Muscle of leg (tissue), 11 donors: ENCODE results near the gene TMEM231. TPM values are rescaled to one million over a fixed set of nuclear protein-coding genes. Genes with fewer than 3 reads are reported as not detected.
A peak's percentile ranks its signal among the peaks of the same experiment; 100 is the strongest.

Experiments used
- DNase-seq: peaks from one replicate; pipeline ENCODE4 v3.0.0; 2013
- H3K27ac ChIP-seq: one replicate; pipeline ENCODE4 v1.5.1; 2013; ENCODE audit warnings: mild to moderate bottlenecking, low read length, control low read depth
- H3K27me3 ChIP-seq: one replicate; pipeline ENCODE4 v1.6.1; 2013; ENCODE audit warnings: low read length; ENCODE audit not compliant: control insufficient read depth, insufficient read depth
- H3K36me3 ChIP-seq: one replicate; pipeline ENCODE4 v1.6.1; 2013; ENCODE audit warnings: low read length; ENCODE audit not compliant: control insufficient read depth, insufficient read depth
- H3K4me1 ChIP-seq: one replicate; pipeline ENCODE4 v1.6.1; 2013; ENCODE audit warnings: low read length; ENCODE audit not compliant: control insufficient read depth, insufficient read depth
- H3K4me3 ChIP-seq: one replicate; pipeline ENCODE4 v1.5.1; 2013; ENCODE audit warnings: low read length, control low read depth
- H3K9me3 ChIP-seq: replicated peaks from 2 replicates; pipeline ENCODE4 v1.6.1; 2013; ENCODE audit warnings: low read depth, low read length; ENCODE audit not compliant: control insufficient read depth
- WGBS: methylation state at CpG from one replicate; pipeline ENCODE4 v1.1.5; 2013; ENCODE audit warnings: missing lambda C conversion rate; ENCODE audit not compliant: insufficient coverage; 5-methylcytosine and 5-hydroxymethylcytosine counted together
- polyA plus RNA-seq, 8 donors: library from polyadenylated mRNA; unstranded; fragments of 120-200 nt; gene quantifications; one replicate each; pipeline versions ENCODE4 v1.2.1 to v1.2.3, GENCODE V29; 2013; ENCODE audit warnings: inconsistent platforms in 1 of 8, low replicate concordance in 1 of 8; ENCODE audit not compliant: insufficient read length in 8 of 8, insufficient read depth in 1 of 8
- total RNA-seq: library from RNA; stranded (reverse); fragments of 120-200 nt; gene quantifications from one replicate; pipeline ENCODE4 v1.2.4, GENCODE V29; 2013

Gene TMEM231
- total and polyA plus RNA-seq, 9 donors = 6.2 to 9.1 (median 8.0) TPM

- H3K9me3 ChIP-seq = no peaks in the 10 kb centered on the region
- peaks cover 9% of the 10 kb centered on the region for H3K27me3 ChIP-seq
- peak; percentile 75 for DNase-seq
- H3K27ac ChIP-seq = no peak within 1 kb of the TSS
- H3K4me1 ChIP-seq = peaks cover 13% of the 10 kb centered on the region
- H3K36me3 ChIP-seq = no peaks in the 10 kb centered on the region
- 1% methylated on average over 38 of the region's 43 CpGs for WGBS
- peak within 1 kb of the TSS; percentile 48 for H3K4me3 ChIP-seq
Measured at GRCh38 chr16:75495076-75495674, 60.9 kb downstream of the TMEM231 start, which contains the start of gene CHST6. Gene CHST6 (minus strand): TSS chr16:75495441. CDS start chr16:75479828, 15,613 bp downstream.

GRCh38 chr16:75494661-75495075, 61.4 kb downstream of the TMEM231 start:
- WGBS = under 1% methylated on average over 26 of the region's 26 CpGs
- H3K36me3 ChIP-seq = no peaks in the 10 kb centered on the region
- H3K27ac ChIP-seq = no peak overlapping the region
- H3K9me3 ChIP-seq = no peaks in the 10 kb centered on the region
- H3K4me1 ChIP-seq = peaks cover 13% of the 10 kb centered on the region
- H3K27me3 ChIP-seq = peaks cover 9% of the 10 kb centered on the region
- H3K4me3 ChIP-seq = peak overlapping the region; percentile 48
- peak; percentile 32 for DNase-seq

- H3K9me3 ChIP-seq = no peaks in the 10 kb centered on the region
- peak; percentile 22 for DNase-seq
- peak overlapping the region; percentile 48 for H3K4me3 ChIP-seq
- H3K27ac ChIP-seq = no peak overlapping the region
- WGBS = 32% methylated on average over 4 of the region's 5 CpGs
- no peaks in the 10 kb centered on the region for H3K36me3 ChIP-seq
- peaks cover 9% of the 10 kb centered on the region for H3K27me3 ChIP-seq
- peaks cover 13% of the 10 kb centered on the region for H3K4me1 ChIP-seq
Measured at GRCh38 chr16:75494184-75494583, 61.9 kb downstream of the TMEM231 start.

- 43% methylated on average over 1 of the region's 1 CpG for WGBS
- H3K27ac ChIP-seq = no peak overlapping the region
- no peaks in the 10 kb centered on the region for H3K9me3 ChIP-seq
- H3K4me1 ChIP-seq = peaks cover 13% of the 10 kb centered on the region
- no peaks in the 10 kb centered on the region for H3K36me3 ChIP-seq
- no peak overlapping the region for H3K4me3 ChIP-seq
- peaks cover 9% of the 10 kb centered on the region for H3K27me3 ChIP-seq
- DNase-seq = no peak
Measured at GRCh38 chr16:75491876-75492275, 64.2 kb downstream of the TMEM231 start.

GRCh38 chr16:75488322-75488721, 67.7 kb downstream of the TMEM231 start:
- Histone ChIP-seq H3K4me3 (no peak overlapping the region), H3K27me3 (no peaks in the 10 kb centered on the region), H3K27ac (no peak overlapping the region), H3K9me3 (no peaks in the 10 kb centered on the region), H3K4me1 (no peaks in the 10 kb centered on the region), H3K36me3 (no peaks in the 10 kb centered on the region)
- 88% methylated on average over 1 of the region's 2 CpGs for WGBS
- no peak for DNase-seq

Other genes with a start within 250 kb of the TMEM231 start
- 83.7 TPM for gene CFDP1, start 122.7 kb downstream of the TMEM231 start, total RNA-seq
- gene CFDP1, start 122.7 kb downstream of the TMEM231 start, polyA plus RNA-seq = 100 to 1,000 TPM in 3 of 8 donors, 10 to 100 TPM in 5; 82.5 to 132 (median 93.2) TPM
- 19.1 TPM for gene TMEM170A, start 91.6 kb downstream of the TMEM231 start, total RNA-seq
- gene TMEM170A, start 91.6 kb downstream of the TMEM231 start, polyA plus RNA-seq = 10 to 100 TPM; 12.3 to 24.8 (median 16.4) TPM
- gene CHST6, start 60.8 kb downstream of the TMEM231 start, total RNA-seq = 5.4 TPM
- 1 to 10 TPM; 1.6 to 6.9 (median 2.7) TPM for gene CHST6, start 60.8 kb downstream of the TMEM231 start, polyA plus RNA-seq
- gene CHST5, start 20.1 kb downstream of the TMEM231 start, total RNA-seq = 0.22 TPM
- gene CHST5, start 20.1 kb downstream of the TMEM231 start, polyA plus RNA-seq = 1 to 10 TPM in 1 of 8 donors, under 1 TPM in 6, not detected in 1; 0.04 to 1.1 (median 0.25) TPM
- gene GABARAPL2, start 10.1 kb upstream of the TMEM231 start, total RNA-seq = 122 TPM
- 100 to 1,000 TPM; 126 to 146 (median 134) TPM for gene GABARAPL2, start 10.1 kb upstream of the TMEM231 start, polyA plus RNA-seq
- gene ADAT1, start 67.0 kb upstream of the TMEM231 start, total RNA-seq = 23.8 TPM
- gene ADAT1, start 67.0 kb upstream of the TMEM231 start, polyA plus RNA-seq = 10 to 100 TPM; 19.7 to 38.6 (median 29.2) TPM
- gene KARS1, start 91.4 kb upstream of the TMEM231 start, total RNA-seq = 118 TPM
- gene KARS1, start 91.4 kb upstream of the TMEM231 start, polyA plus RNA-seq = 100 to 1,000 TPM; 112 to 127 (median 115) TPM
- gene TERF2IP, start 91.5 kb upstream of the TMEM231 start, total RNA-seq = 53.1 TPM
- gene TERF2IP, start 91.5 kb upstream of the TMEM231 start, polyA plus RNA-seq = 10 to 100 TPM; 58.1 to 75.8 (median 65.0) TPM
- not detected for gene CPHXL2, start 120.8 kb upstream of the TMEM231 start, total RNA-seq
- under 1 TPM in 2 of 8 donors, not detected in 6; 0.10 to 0.15 TPM for gene CPHXL2, start 120.8 kb upstream of the TMEM231 start, polyA plus RNA-seq
- gene DUXB, start 145.2 kb upstream of the TMEM231 start, total RNA-seq = not detected
- not detected for gene DUXB, start 145.2 kb upstream of the TMEM231 start, polyA plus RNA-seq
- not detected for gene CPHXL, start 170.2 kb upstream of the TMEM231 start, total RNA-seq
- gene CPHXL, start 170.2 kb upstream of the TMEM231 start, polyA plus RNA-seq = not detected